HFF-Myc (cell line): ENCODE results near the gene NKX2-4.

Experiments
- DNase-seq: peaks from one replicate; pipeline ENCODE4 v3.0.0-alpha.2; 2011; ENCODE audit warnings: low read depth; ENCODE audit errors: extremely low read depth
- H3K4me3 ChIP-seq: replicated peaks from 2 replicates; pipeline ENCODE4 v1.5.1; 2011; ENCODE audit warnings: low read depth, mild to moderate bottlenecking, control low read depth, low read length
- TF ChIP-seq, protein P1 (sequence below): IDR thresholded peaks from 2 replicates; pipeline ENCODE4 v1.5.1; 2012; ENCODE audit warnings: mild to moderate bottlenecking, low read depth, low read length, control low read depth; ENCODE audit errors: missing control alignments

Gene NKX2-4

GRCh38 chr20:21388566-21388965 lies 8.8 kb downstream of the NKX2-4 start:
- DNase-seq = no peak
- H3K4me3 ChIP-seq = no peak overlapping the region
- TF ChIP-seq, protein P1, sequence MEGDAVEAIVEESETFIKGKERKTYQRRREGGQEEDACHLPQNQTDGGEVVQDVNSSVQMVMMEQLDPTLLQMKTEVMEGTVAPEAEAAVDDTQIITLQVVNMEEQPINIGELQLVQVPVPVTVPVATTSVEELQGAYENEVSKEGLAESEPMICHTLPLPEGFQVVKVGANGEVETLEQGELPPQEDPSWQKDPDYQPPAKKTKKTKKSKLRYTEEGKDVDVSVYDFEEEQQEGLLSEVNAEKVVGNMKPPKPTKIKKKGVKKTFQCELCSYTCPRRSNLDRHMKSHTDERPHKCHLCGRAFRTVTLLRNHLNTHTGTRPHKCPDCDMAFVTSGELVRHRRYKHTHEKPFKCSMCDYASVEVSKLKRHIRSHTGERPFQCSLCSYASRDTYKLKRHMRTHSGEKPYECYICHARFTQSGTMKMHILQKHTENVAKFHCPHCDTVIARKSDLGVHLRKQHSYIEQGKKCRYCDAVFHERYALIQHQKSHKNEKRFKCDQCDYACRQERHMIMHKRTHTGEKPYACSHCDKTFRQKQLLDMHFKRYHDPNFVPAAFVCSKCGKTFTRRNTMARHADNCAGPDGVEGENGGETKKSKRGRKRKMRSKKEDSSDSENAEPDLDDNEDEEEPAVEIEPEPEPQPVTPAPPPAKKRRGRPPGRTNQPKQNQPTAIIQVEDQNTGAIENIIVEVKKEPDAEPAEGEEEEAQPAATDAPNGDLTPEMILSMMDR = no peak

- TF ChIP-seq, protein P1 = no peak
- no peak for DNase-seq
Observed at GRCh38 chr20:21387528-21387927, 9.8 kb downstream of the NKX2-4 start.

GRCh38 chr20:21386111-21386510 lies 11.2 kb downstream of the NKX2-4 start:
- TF ChIP-seq, protein P1 = no peak
- DNase-seq = no peak
- no peak overlapping the region for H3K4me3 ChIP-seq

More at GRCh38 chr20:21387528-21387927, 9.8 kb downstream of the NKX2-4 start:
- H3K4me3 ChIP-seq = no peak overlapping the region

GRCh38 chr20:21384308-21384892 lies 12.9 kb downstream of the NKX2-4 start:
- H3K4me3 ChIP-seq = no peak overlapping the region
- TF ChIP-seq, protein P1 = no peak
- no peak for DNase-seq

GRCh38 chr20:21381619-21382018 lies 15.7 kb downstream of the NKX2-4 start:
- TF ChIP-seq, protein P1 = no peak
- no peak overlapping the region for H3K4me3 ChIP-seq
- DNase-seq = no peak

DNA sequence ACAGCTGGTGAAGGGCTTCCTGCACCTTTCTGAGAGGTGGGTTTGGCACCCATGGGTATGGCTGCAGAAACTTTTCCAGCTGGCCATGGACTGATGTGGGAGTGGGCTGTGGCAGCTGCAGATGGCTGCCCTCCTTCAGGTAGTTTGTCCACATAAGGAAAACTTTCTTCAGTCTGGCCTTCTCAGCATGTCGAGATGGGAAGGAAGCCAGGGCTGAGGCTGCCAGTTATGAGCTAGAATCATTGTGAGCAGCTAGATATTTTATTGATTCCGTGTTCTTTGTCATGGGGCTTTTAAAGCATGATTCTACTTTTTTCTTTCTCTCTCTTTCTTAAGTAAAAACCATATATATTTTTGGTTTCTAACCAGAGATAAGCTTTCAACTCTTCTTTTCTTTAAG lies 16.6 kb downstream of the NKX2-4 start:
- TF ChIP-seq, protein P1 = no peak

DNA sequence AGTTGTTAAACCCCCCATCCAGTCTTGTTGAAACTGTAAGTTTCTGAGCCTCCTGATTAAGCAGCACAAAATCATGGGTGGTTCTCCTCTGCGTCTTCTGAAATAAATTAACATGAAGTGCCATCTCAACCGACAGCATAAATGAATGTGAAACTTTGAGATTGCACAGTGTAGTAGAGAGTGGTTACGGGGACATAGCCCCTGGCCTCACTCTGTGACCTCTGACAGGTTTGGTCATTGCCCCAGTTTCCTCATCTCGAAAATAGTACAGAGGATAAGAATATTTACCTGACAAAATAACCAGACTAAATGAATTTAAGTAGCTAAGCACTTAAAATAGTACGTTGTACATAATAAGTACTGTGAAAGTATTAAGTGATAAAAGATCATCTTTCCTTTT lies 19.1 kb downstream of the NKX2-4 start:
- TF ChIP-seq, protein P1 = no peak
- DNase-seq = no peak
- no peak overlapping the region for H3K4me3 ChIP-seq

More for the DNA sequence above, 16.6 kb downstream of the NKX2-4 start:
- no peak overlapping the region for H3K4me3 ChIP-seq
- DNase-seq = no peak
